HFFc6 (cell line): ENCODE results near the gene CCDC6. TPM values are rescaled to one million over a fixed set of nuclear protein-coding genes. Genes with fewer than 3 reads are reported as not detected.

Experiments used
- DNase-seq: peaks from one replicate; pipeline ENCODE4 v3.0.0-alpha.2; 2018
- H3K27ac Mint-ChIP-seq: 2 replicates; pipeline ENCODE4 v1.8.0; 2020; ENCODE audit warnings: mild to moderate bottlenecking, mixed read lengths
- H3K27me3 Mint-ChIP-seq: 2 replicates; pipeline ENCODE4 v1.8.0; 2021; ENCODE audit warnings: mild to moderate bottlenecking, moderate library complexity, mixed read lengths; ENCODE audit not compliant: insufficient read depth
- H3K36me3 Mint-ChIP-seq: 2 replicates; pipeline ENCODE4 v1.8.0; 2021; ENCODE audit warnings: low read depth, mixed read lengths
- H3K4me1 Mint-ChIP-seq: 2 replicates; pipeline ENCODE4 v1.8.0; 2020; ENCODE audit warnings: low read depth, mixed read lengths
- H3K4me3 Mint-ChIP-seq: 2 replicates; pipeline ENCODE4 v1.8.0; 2020; ENCODE audit warnings: mild to moderate bottlenecking, moderate library complexity, mixed read lengths
- H3K9me3 Mint-ChIP-seq: 2 replicates; pipeline ENCODE4 v1.8.0; 2020; ENCODE audit warnings: mild to moderate bottlenecking, mixed read lengths
- total RNA-seq, 6 experiments: library from RNA; stranded (reverse); fragmentation: NEBNext Ultra II Directional; extraction: Animal tissue kit (Norgen Biotek cat#: 25700); gene quantifications; 2 replicates in 1 of 6; 3 replicates in 5 of 6; pipeline ENCODE4 v1.2.3, GENCODE V29; 2021
- TF ChIP-seq, protein P1 (sequence below): fragments of 200-600 bp; sonication (generic); IDR thresholded peaks from 2 replicates; pipeline ENCODE4 v1.5.0; 2021; ENCODE audit warnings: antibody characterized with exemption, mild to moderate bottlenecking

Gene CCDC6
- total RNA-seq, 6 experiments from 2014 or later = 33.0 to 43.0 (median 36.7) TPM

- H3K9me3 Mint-ChIP-seq = no peaks in the 10 kb centered on the region
- H3K27ac Mint-ChIP-seq = no peak overlapping the region
- H3K4me3 Mint-ChIP-seq = no peak overlapping the region
- no peaks in the 10 kb centered on the region; the same call in 1 of the 2 replicates for H3K36me3 Mint-ChIP-seq
- TF ChIP-seq, protein P1, sequence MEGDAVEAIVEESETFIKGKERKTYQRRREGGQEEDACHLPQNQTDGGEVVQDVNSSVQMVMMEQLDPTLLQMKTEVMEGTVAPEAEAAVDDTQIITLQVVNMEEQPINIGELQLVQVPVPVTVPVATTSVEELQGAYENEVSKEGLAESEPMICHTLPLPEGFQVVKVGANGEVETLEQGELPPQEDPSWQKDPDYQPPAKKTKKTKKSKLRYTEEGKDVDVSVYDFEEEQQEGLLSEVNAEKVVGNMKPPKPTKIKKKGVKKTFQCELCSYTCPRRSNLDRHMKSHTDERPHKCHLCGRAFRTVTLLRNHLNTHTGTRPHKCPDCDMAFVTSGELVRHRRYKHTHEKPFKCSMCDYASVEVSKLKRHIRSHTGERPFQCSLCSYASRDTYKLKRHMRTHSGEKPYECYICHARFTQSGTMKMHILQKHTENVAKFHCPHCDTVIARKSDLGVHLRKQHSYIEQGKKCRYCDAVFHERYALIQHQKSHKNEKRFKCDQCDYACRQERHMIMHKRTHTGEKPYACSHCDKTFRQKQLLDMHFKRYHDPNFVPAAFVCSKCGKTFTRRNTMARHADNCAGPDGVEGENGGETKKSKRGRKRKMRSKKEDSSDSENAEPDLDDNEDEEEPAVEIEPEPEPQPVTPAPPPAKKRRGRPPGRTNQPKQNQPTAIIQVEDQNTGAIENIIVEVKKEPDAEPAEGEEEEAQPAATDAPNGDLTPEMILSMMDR = no peak
- DNase-seq = no peak
- H3K4me1 Mint-ChIP-seq = peaks cover 40% of the 10 kb centered on the region
- H3K27me3 Mint-ChIP-seq = no peaks in the 10 kb centered on the region; the same call in 1 of the 2 replicates
These were observed 49.3 kb downstream of the CCDC6 start for GRCh38 chr10:59857049-59857448.

GRCh38 chr10:59856104-59856503 is 50.3 kb downstream of the CCDC6 start:
- TF ChIP-seq, protein P1 = no peak
- no peaks in the 10 kb centered on the region for H3K9me3 Mint-ChIP-seq
- H3K4me1 Mint-ChIP-seq = peaks cover 40% of the 10 kb centered on the region
- H3K4me3 Mint-ChIP-seq = no peak overlapping the region
- H3K36me3 Mint-ChIP-seq = no peaks in the 10 kb centered on the region; the same call in 1 of the 2 replicates
- DNase-seq = no peak
- H3K27ac Mint-ChIP-seq = no peak overlapping the region
- H3K27me3 Mint-ChIP-seq = no peaks in the 10 kb centered on the region; the same call in 1 of the 2 replicates

GRCh38 chr10:59854571-59854970 is 51.8 kb downstream of the CCDC6 start:
- Mint-ChIP-seq H3K36me3 (no peaks in the 10 kb centered on the region), H3K27ac (no peak overlapping the region), H3K9me3 (no peaks in the 10 kb centered on the region), H3K4me1 (peaks cover 40% of the 10 kb centered on the region), H3K27me3 (no peaks in the 10 kb centered on the region), H3K4me3 (no peak overlapping the region)
- TF ChIP-seq, protein P1 = no peak
- no peak for DNase-seq

- TF ChIP-seq, protein P1 = no peak
- no peak overlapping the region for H3K4me3 Mint-ChIP-seq
- H3K4me1 Mint-ChIP-seq = peaks cover 27% of the 10 kb centered on the region
- no peak for DNase-seq
- H3K27ac Mint-ChIP-seq = no peak overlapping the region
- H3K9me3 Mint-ChIP-seq = no peaks in the 10 kb centered on the region
- H3K27me3 Mint-ChIP-seq = no peaks in the 10 kb centered on the region
- no peaks in the 10 kb centered on the region for H3K36me3 Mint-ChIP-seq
These were observed 53.7 kb downstream of the CCDC6 start for GRCh38 chr10:59852670-59853069.

DNA sequence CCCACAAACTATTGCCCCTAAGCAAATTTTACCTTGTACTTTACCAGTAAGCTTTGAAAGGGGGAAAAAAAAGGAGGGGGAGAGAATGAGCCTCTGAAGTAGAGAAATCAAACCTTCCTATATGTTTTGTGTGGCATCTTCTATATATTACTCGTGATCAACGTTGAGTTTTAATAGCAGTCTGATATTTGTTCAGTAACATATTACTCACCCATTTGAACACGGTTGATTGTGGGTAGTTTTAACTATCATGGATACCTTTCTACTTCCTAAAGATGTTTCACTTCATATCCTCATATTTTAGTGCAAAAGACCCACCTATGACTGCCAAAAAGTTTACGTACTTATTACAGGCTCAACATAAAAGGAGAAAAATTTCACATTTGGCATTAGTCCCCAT is 54.5 kb downstream of the CCDC6 start:
- TF ChIP-seq, protein P1 = no peak
- no peaks in the 10 kb centered on the region for H3K36me3 Mint-ChIP-seq
- H3K9me3 Mint-ChIP-seq = no peaks in the 10 kb centered on the region
- H3K4me1 Mint-ChIP-seq = peaks cover 19% of the 10 kb centered on the region
- no peak for DNase-seq
- no peak overlapping the region for H3K27ac Mint-ChIP-seq
- no peak overlapping the region for H3K4me3 Mint-ChIP-seq
- no peaks in the 10 kb centered on the region for H3K27me3 Mint-ChIP-seq

DNA sequence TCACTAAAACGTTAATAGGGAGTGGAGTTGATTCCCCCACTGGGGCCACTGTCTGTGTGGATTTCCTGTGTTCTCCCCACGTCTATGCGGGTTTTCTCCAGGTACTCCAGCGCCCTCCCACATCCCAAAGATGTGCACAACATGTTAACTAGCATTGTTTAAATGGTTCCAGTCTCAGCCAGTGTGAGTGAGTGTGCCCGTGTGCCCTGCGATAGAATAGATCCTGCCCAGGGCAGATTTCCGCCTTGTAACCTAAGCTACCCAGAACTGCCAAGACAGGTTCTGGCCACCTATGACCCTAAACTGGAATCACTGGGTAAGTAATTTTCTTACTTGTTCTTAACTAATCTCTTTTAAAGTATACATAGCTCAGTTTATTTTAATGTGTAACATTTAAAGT is 58.5 kb downstream of the CCDC6 start:
- TF ChIP-seq, protein P1 = no peak
- DNase-seq = no peak
- Mint-ChIP-seq H3K4me1 (peaks cover 7% of the 10 kb centered on the region), H3K36me3 (peaks cover 7% of the 10 kb centered on the region; the same call in 1 of the 2 replicates), H3K9me3 (no peaks in the 10 kb centered on the region), H3K27ac (no peak overlapping the region), H3K27me3 (no peaks in the 10 kb centered on the region), H3K4me3 (no peak overlapping the region)
